ENCODE results near the gene TCERG1L.

Gene TCERG1L

GRCh38 chr10:131099028-131099726 lies 212.3 kb downstream of the TCERG1L start:
- Histone ChIP-seq H3K4me3 (IDR thresholded peaks at IDR 0.05; ENCODE audit: insufficient read depth, low read depth, low read length) (no peak overlapping the region), H3K36me3 (ENCODE audit: insufficient read depth) (no peaks in the 10 kb centered on the region), H3K9ac (no peak overlapping the region), H3K4me2 (no peak overlapping the region), H3K27me3 (ENCODE audit: insufficient read depth, low read depth) (no peaks in the 10 kb centered on the region), H4K20me1 (ENCODE audit: insufficient read depth) (no peaks in the 10 kb centered on the region), H3K4me1 (ENCODE audit: low read depth, poor library complexity, severe bottlenecking) (no peaks in the 10 kb centered on the region), H2AFZ (ENCODE audit: low read depth) (no peak overlapping the region), H3K79me2 (ENCODE audit: insufficient read depth, low read depth) (no peaks in the 10 kb centered on the region), H3K27ac (no peak overlapping the region)
- no peak for TF ChIP-seq CTCF (conservative IDR thresholded peaks at IDR 0.05; ENCODE audit: low read depth, low read length)

GRCh38 chr10:131098416-131098952 lies 213.0 kb downstream of the TCERG1L start:
- Histone ChIP-seq H4K20me1 (ENCODE audit: insufficient read depth) (no peaks in the 10 kb centered on the region), H3K79me2 (ENCODE audit: insufficient read depth, low read depth) (no peaks in the 10 kb centered on the region), H3K4me3 (IDR thresholded peaks at IDR 0.05; ENCODE audit: insufficient read depth, low read depth, low read length) (no peak overlapping the region), H2AFZ (ENCODE audit: low read depth) (no peak overlapping the region), H3K4me2 (no peak overlapping the region), H3K4me1 (ENCODE audit: low read depth, poor library complexity, severe bottlenecking) (no peaks in the 10 kb centered on the region), H3K36me3 (ENCODE audit: insufficient read depth) (no peaks in the 10 kb centered on the region), H3K27me3 (ENCODE audit: insufficient read depth, low read depth) (no peaks in the 10 kb centered on the region), H3K9ac (no peak overlapping the region), H3K27ac (no peak overlapping the region)
- TF ChIP-seq CTCF (conservative IDR thresholded peaks at IDR 0.05; ENCODE audit: low read depth, low read length): no peak

- Histone ChIP-seq H3K4me1 (ENCODE audit: low read depth, poor library complexity, severe bottlenecking) (no peaks in the 10 kb centered on the region), H2AFZ (ENCODE audit: low read depth) (no peak overlapping the region), H3K27ac (no peak overlapping the region), H3K79me2 (ENCODE audit: insufficient read depth, low read depth) (no peaks in the 10 kb centered on the region), H3K4me3 (IDR thresholded peaks at IDR 0.05; ENCODE audit: insufficient read depth, low read depth, low read length) (no peak overlapping the region), H3K9ac (no peak overlapping the region), H3K4me2 (no peak overlapping the region), H3K36me3 (ENCODE audit: insufficient read depth) (no peaks in the 10 kb centered on the region), H3K27me3 (ENCODE audit: insufficient read depth, low read depth) (no peaks in the 10 kb centered on the region), H4K20me1 (ENCODE audit: insufficient read depth) (no peaks in the 10 kb centered on the region)
- no peak for TF ChIP-seq CTCF (conservative IDR thresholded peaks at IDR 0.05; ENCODE audit: low read depth, low read length)
These were observed 215.5 kb downstream of the TCERG1L start for GRCh38 chr10:131096031-131096430.

GRCh38 chr10:131095313-131095580 lies 216.3 kb downstream of the TCERG1L start:
- H3K9ac ChIP-seq: no peak overlapping the region
- no peaks in the 10 kb centered on the region for H3K4me1 ChIP-seq (ENCODE audit: low read depth, poor library complexity, severe bottlenecking)
- no peak overlapping the region for H2AFZ ChIP-seq (ENCODE audit: low read depth)
- H3K27me3 ChIP-seq (ENCODE audit: insufficient read depth, low read depth): peaks cover under 1% of the 10 kb centered on the region; the same call in 1 of the 2 replicates
- no peak overlapping the region for H3K4me2 ChIP-seq
- TF ChIP-seq CTCF (conservative IDR thresholded peaks at IDR 0.05; ENCODE audit: low read depth, low read length): no peak
- H3K79me2 ChIP-seq (ENCODE audit: insufficient read depth, low read depth): no peaks in the 10 kb centered on the region
- H3K36me3 ChIP-seq (ENCODE audit: insufficient read depth): no peaks in the 10 kb centered on the region
- no peak overlapping the region for H3K4me3 ChIP-seq (IDR thresholded peaks at IDR 0.05; ENCODE audit: insufficient read depth, low read depth, low read length)
- H4K20me1 ChIP-seq (ENCODE audit: insufficient read depth): no peaks in the 10 kb centered on the region
- H3K27ac ChIP-seq: no peak overlapping the region

Data from KMS-11 (cell line).